HG03571 (cell line): ENCODE results near the gene MRPL47.

Source experiments
- ATAC-seq: cut with Tn5 transposase; IDR thresholded peaks from one replicate; pipeline ENCODE4 v1.9.1; 2021; ENCODE audit not compliant: unreplicated experiment

The MRPL47 gene

DNA sequence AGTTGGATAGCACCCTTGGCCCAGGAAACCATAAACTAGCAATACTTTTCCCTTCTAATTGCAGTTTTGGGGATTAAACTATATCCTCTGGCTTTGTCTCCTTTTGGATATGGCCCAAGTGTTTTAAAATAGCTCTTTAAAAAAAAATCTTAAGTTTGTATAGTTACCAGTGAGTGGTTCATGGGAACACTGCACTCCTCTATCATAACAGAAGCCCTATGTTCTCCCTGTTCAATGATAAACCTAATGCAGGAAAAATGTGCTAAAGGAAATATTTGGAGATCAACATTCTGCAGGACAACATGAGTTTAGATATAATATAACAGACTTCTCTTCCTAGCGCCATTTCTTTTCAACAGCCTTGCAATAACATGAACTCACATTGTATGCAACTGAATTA lies 13.1 kb downstream of the MRPL47 start:
- ATAC-seq: no peak

DNA sequence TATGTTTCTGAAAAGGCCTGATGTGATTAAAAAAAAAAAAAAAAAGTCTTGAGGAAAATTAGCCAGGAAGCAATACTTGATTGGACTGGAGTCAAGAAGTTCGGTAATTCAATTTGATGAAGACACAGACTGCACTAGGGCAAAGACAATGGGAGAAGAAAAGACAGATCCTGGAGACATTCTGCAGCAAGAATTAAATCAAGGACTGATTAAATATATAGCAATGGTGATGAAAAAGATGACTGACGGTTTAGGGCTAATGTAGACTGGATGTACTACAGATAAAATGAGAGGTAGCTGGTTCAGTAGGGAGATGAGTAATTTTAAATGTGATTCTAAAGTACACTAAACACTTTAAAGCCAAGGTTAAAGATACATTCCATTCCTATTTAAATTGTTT lies 13.8 kb downstream of the MRPL47 start:
- no peak for ATAC-seq

DNA sequence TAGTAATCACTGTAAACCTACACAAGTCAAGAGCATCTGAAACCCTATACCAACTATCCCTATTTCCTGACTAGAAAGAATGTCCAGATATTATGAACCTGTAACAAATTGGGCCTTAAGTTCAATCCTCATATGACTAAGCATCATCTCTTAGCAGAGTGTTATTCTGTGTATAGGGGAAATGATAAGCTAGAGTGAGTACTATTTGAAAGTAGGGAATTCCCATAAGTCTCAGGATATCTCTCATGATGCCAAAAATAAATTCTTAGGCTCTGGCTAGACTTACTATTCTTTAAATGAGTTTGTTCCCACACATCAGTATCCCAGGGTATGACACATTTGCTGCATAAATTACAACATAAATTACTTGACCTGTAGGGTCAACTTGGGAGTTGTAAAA lies 15.3 kb downstream of the MRPL47 start:
- ATAC-seq: no peak

DNA sequence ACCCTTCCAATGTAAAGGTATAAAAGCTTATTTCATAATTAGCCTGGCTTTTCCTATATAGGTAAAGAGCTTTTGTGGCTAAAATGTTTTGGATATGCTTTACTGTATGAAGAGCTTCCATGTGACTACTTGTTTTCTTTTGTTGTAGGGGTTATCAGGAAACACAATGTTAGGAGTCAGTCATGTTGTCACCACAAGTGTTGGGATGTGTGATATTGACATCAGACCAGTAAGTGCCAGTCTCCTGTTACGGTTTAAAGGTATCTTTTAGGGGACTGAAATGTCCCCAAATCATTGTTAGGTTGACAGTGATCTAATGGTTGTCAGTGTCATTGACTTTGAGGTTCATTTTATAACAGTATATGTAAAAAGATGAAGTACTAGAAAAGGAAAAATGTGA lies 23.4 kb downstream of the MRPL47 start:
- ATAC-seq: no peak

DNA sequence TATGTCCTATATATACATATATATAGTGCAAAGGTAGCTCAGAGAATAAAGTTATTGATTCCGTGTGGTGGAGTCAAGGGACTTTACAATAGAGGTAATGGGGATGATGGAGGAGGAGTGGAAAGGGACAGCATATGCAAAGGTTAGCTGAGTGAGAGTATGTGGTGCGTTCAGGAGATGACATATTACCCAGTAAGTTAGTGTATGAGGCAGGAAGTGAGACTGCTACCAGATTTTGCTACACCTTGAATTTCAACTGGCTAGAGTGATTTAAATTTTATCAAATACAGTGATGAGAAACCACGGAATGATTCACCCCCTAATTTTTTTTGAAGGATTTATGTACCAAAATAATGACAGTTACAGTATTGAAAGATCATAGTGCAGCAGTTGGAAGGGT lies 38.9 kb downstream of the MRPL47 start:
- no peak for ATAC-seq

DNA sequence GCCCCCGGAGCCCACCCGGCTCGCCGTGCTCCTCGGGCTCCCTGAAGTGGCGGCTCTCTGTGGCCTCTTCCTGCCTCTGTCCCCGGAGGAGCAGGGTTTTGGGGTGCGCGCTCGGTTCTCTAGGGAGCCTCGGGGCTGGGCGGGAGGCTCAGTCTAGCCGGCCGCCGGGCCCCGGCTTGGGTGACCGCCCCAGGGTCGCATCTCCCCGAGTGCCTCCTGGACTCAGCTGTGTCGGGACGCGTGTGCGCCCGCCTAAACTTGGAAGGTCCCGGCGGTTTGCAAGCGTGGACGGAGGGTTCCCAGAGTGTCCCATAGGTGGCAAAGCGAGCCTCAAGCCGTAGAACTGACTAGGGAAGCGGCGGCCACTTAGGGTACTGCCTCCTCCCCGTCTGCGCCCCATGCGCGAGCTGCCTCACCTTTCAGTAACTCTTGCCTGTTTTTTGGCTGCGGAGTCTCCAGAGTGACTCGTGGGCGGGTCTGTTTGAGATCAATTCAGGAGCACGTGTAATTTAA lies 41.1 kb downstream of the MRPL47 start:
- peak; percentile 49 for ATAC-seq

DNA sequence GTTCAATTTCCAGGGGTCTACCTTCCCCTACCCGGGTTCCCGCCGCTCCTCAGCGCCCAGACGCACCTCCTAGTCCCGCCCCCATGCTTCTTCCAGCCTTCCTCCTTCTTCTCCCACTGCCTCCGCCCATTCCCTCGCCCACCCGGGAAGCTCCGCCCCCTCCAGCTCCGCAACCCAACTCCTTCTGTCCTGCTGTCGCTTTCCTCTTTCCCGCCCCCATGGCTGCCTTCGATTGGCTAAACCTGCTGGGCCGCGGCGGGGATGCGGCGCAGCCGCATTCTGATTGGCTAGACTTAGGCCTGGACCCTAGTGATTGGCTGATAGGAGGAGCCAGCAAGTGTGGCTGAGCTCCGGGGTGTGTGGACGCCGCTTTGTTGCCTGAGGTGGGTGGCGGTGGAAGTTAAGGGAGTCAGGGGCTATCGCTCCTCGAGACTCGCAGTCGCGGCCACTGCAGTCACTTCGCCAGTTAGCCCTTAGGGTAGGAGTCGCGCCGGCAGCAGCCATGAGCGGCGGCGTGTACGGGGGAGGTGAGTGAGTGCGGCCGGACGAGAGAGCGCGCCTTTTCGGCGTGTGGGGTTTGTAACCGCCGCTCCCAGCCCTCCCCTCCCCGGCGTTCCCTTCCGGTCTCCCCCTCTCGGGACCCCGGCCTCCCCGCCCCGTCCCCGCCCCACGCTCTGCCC lies 41.7 kb downstream of the MRPL47 start, which contains the start of gene ACTL6A:
Gene ACTL6A (plus strand): TSS at position 336 of the 680 bp plus-strand sequence. CDS start 167 bp downstream, at position 503.
- ATAC-seq: peak; percentile 96

DNA sequence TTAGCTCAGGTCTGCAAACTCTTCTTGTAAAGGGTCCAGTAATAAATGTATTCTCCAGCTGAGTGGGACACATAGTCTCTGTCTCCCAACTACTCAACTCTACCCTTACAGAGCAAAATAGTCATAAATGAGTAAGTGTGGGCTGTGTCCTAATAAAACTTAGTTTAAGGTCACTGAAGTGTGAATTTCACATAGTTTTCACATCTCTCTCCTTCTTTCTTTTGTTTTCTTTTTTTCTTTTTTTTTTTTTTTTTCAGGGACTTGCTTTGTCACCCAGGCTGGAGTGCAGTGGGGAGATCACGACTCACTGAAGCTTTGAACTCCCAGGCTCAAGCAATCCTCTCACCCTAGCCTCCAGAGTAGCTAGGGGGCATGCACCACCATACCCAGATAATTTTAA lies 43.6 kb downstream of the MRPL47 start:
- no peak for ATAC-seq

DNA sequence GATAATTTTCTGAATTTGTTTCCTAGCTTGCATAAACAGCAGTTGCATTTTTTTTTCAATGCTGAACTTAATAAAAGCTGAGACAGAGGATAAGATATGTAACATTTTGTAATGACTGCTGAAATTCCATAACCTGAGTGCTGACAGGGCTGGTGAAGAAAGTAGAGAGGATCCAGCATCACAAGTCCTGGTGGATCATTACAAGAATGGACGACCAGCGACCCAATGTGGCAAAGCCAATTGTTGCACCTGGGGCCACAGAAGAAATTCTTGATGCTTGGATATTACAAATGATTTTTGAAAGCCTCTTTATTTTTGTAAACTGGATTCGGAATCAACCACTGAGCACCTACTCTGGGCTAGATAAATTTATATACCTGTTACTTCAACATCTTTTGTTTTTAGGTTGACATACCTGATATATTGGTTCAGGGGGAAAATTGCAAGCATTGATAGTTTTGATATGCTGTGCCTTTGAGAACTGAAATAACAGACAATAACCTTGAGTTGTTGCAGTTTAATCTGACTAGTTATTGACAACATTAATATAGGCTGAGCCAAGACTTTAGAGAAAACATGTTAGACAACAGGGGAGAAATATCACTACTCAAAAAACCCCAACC lies 45.6 kb downstream of the MRPL47 start:
- ATAC-seq: no peak

DNA sequence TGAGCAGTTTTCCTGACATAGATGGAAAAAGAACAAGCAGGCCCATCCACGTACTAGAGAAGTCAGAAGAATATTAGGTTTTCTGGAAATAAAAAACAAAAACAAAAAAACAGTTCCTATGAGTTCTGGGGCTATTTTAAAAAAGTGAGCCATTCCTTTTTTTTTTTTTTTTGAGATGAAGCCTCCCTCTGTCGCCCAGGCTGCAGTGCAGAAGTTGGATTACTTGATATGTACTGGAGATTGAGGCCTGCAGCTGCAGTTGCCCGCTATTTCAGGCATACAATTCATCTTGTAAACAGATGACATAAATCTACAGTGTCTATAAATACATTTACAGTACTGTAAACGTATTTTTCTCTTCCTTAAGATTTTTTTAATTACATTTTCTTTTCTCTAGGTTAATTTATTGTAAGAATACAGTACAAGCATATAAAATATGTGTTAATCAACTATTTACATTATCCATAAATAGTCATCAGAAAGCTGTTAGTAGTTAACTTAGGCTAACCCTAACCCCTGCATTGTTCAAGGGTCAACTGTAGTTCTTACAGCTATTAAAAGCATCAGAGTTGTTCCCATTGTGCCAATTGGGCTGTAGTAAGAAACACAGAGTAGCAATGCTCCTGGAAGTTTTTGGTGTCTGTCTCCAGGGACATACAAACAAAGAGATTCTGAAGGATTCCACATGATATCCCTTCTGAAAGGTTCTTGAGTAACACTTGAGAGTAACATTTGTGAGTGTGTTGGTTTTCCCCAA lies 52.9 kb downstream of the MRPL47 start:
- no peak for ATAC-seq

DNA sequence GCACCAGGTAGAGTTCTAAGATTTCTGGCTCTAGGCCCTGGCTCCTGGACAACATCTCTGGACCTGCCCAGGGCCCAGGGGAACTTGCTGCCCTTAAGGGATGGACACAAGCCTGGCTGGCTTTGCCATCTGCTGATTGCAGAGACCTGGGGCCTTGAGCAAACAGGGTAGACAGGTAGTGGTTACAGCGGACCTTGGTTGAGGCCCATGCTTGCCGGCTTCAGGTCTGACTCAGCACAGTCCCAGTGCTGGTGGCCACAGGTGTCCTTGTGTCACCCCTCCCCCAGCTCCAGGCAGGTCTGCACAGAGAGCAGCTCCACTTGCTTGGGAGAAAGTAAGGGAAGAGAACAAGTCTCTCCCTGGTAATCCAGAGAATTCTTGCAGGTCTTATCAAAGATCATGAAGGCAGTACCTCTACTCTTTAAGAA lies 57.6 kb downstream of the MRPL47 start:
- ATAC-seq: no peak

DNA sequence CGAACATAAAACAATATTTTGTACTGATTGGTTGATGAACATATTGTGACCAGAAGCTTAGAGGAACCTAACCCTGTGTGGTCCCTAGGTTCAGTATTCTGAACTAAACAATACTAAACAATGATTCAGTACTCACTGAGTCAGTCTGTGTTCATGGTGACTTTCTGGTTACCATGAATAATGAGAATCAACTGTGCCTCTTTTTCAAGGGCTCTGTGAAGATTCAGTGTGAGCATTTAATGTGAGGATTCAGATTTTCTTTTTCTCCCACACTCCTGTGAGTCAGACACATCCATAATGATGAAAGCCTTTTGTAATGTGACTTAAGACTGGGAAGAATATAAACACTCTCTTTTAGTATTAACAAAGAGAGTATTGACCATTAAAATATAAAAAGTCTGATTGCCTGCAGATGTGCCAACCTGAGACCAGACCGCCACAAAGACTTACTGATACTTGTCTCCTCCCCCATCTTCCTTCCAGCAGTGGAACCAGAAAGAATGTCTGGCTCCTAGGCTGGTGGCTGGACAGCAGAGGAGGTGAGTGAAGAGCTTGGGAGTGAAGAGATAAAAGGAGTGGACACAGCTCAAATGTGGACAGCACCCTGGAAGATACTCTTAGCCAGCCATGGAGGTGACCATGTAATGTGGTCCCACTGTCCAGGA lies 59.3 kb downstream of the MRPL47 start:
- ATAC-seq: no peak

DNA sequence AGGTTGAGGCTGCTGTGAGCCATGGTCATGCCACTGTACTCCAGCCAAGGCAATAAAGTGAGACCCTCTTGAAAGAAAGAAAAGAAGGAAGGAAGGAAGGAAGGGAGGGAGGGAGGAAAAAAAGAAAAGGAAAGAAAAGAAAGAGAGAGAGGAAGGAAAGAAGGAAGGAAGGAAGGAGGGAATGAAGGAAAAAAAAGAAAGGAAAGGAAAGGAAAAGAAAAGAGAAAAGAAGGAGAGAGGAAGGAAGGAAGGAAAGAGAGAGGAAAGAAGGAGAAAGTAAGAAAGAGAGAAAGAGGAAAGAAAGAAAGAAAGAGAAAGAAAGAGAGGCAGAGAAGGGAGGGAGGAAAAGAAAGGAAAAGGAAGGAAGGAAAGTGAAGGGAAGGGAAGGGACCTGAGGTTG lies 62.1 kb downstream of the MRPL47 start:
- ATAC-seq: no peak

DNA sequence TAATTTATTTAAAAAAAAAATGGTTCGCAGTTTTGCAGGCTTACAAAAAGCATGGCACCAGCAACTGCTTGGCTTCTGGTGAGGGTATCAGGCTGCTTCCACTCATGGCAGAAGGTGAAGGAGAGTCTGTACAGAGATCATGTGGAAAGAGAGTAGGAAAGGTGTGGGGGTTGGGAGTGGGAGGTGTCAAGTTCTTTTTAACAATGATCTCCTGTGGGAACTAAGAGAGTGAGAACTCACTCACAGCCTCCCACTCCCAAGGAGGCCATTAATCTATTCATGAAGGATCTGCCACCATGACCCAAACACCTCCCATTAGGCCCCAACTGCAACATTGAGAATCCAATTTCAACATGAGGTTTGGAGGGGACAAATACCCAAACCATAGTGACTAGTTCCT lies 62.8 kb downstream of the MRPL47 start:
- no peak for ATAC-seq

DNA sequence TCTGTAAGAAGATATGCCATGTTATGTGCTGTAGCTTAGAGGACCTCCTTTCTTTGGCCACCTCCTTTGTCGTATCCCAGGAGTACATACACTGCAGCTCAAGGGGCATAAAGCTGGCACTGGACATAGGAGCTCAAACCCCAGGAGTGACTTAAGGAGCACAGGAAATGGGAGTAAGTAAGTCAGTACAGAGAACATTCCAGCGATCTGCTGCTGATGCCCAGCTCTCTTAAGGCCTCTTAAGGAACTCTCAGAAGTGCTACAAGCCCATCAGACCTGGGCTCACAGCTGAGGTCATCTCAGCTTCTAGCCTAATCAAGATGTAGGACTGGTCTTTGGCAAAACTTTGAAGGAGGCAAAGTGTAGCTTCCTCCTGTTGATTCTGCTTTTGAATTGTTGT lies 63.3 kb downstream of the MRPL47 start:
- ATAC-seq: no peak
